Glomerular visceral epithelial cell (primary cell): ENCODE results near the gene COMMD9.

ENCODE experiments used
- DNase-seq: peaks from one replicate; pipeline ENCODE4 v3.0.0-alpha.2; 2016; ENCODE audit errors: extremely low spot score

The COMMD9 gene

DNA sequence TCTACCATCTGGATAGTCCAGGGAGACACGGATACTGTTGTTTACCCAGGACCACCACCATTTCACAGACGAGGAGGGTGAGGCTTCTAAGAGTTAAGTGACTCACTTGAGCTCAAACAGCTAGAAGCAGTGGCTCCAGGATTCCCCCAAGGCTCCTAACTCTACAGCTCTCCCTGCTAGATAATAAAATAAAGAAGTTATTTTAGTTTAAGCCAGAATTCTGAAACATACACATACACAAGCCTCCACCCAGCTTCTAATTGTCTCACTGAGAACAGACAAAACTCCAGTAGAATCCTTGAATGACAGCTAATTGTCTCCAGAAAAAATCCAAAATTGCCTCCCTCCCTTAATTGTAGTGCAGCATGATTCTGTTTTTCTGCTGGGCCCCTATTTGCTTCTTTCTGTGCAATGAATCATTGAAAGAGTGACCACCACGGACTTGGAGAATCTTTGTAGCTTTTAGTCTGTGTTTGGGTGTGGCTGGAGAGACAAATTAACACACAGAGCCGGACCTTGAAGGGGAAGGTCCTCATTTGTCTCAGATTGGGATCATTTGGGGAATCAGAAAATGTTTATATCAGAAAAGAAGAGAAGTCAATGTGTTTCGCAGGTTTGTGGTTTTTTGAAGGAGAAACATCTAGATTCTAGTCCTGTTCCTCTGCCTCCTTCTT, 64.9 kb downstream of the COMMD9 start:
- no peak for DNase-seq

DNA sequence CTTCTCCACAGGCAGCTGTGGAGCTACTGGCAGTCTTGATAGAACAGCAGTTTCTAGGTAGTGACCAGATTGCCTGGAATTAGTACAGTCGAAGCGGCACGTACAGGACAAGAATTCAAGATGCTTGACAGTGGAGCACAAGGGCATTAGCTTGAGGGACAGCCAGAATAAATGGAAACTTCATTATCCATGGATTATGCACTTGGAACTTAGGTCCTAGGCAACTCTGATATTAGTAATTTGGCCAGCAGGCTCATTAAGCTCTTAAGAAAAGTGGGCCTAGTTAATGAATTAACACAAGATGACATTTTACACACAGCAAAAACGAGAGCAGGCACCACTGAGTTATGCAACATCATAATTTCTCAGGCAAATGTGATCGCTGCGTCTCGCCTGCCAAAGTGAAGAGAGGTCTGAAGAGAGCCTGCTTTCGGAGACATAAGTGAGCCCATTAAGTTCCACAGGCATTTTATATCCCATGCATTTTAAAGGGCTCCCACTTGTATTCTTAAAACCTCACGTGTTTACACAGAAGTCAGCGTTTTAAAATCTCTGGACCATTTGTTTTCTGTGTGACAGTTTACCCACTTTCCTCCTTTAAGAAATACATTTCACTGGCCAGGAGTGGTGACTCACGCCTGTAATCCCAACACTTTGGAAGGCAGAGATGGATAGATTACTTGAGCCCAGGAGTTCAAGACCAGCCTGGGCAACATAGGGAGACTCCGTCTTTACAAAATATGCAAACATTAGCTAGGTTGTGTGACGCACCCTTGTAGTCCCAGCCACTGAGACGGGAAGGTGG, 66.2 kb downstream of the COMMD9 start:
- DNase-seq, result no peak
